DND-41 (cell line): ENCODE results near the gene PIEZO1.

Experiments used
- EZH2 ChIP-seq: IDR thresholded peaks from 3 replicates; pipeline ENCODE4 v1.6.1; 2012; ENCODE audit warnings: borderline replicate concordance, low read depth, mild to moderate bottlenecking, moderate library complexity, low read length, inconsistent platforms; ENCODE audit not compliant: severe bottlenecking
- TF ChIP-seq, protein P1 (sequence below): IDR thresholded peaks from 2 replicates; pipeline ENCODE4 v1.5.1; 2012; ENCODE audit warnings: borderline replicate concordance, low read length, moderate library complexity, mild to moderate bottlenecking; ENCODE audit not compliant: poor library complexity, severe bottlenecking; ENCODE audit errors: extremely low read depth

GRCh38 chr16:88680554-88681083 lies 104.4 kb downstream of the PIEZO1 start:
- TF ChIP-seq, protein P1, sequence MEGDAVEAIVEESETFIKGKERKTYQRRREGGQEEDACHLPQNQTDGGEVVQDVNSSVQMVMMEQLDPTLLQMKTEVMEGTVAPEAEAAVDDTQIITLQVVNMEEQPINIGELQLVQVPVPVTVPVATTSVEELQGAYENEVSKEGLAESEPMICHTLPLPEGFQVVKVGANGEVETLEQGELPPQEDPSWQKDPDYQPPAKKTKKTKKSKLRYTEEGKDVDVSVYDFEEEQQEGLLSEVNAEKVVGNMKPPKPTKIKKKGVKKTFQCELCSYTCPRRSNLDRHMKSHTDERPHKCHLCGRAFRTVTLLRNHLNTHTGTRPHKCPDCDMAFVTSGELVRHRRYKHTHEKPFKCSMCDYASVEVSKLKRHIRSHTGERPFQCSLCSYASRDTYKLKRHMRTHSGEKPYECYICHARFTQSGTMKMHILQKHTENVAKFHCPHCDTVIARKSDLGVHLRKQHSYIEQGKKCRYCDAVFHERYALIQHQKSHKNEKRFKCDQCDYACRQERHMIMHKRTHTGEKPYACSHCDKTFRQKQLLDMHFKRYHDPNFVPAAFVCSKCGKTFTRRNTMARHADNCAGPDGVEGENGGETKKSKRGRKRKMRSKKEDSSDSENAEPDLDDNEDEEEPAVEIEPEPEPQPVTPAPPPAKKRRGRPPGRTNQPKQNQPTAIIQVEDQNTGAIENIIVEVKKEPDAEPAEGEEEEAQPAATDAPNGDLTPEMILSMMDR, result no peak
- no peak for TF ChIP-seq EZH2
